ENCODE data around the gene ZDHHC21.

DNA sequence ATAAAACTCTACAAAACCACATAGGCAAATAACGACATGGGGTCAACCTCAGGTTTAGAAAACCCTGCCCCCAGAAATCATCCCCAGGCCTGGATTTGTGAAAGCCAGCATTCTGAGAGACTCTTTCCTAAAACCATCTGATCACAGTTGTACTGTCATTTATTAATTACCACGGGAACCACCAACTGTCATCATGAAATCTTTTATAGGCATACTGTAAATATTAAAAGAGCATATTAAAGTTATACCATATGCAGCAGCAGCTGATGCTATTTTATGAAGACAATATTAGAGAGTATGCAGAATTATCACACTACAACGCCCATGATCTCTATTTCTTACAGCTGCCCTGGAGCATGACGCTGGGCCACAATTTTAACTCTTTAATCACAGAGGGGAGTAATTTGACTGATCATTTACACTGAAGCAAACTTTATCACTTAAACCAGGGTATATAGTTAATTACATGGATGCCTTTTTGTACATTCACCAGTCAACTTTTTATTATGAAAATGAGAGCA, 9.0 kb upstream of the ZDHHC21 start:
- TF ChIP-seq, protein P1, sequence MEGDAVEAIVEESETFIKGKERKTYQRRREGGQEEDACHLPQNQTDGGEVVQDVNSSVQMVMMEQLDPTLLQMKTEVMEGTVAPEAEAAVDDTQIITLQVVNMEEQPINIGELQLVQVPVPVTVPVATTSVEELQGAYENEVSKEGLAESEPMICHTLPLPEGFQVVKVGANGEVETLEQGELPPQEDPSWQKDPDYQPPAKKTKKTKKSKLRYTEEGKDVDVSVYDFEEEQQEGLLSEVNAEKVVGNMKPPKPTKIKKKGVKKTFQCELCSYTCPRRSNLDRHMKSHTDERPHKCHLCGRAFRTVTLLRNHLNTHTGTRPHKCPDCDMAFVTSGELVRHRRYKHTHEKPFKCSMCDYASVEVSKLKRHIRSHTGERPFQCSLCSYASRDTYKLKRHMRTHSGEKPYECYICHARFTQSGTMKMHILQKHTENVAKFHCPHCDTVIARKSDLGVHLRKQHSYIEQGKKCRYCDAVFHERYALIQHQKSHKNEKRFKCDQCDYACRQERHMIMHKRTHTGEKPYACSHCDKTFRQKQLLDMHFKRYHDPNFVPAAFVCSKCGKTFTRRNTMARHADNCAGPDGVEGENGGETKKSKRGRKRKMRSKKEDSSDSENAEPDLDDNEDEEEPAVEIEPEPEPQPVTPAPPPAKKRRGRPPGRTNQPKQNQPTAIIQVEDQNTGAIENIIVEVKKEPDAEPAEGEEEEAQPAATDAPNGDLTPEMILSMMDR (IDR thresholded peaks at IDR 0.05): no peak
- no peak for TF ChIP-seq POLR2A (IDR thresholded peaks at IDR 0.05)
